GM21515 (cell line): ENCODE data around the gene ENAH.

Experiments
- ATAC-seq: cut with Tn5 transposase; IDR thresholded peaks from one replicate; pipeline ENCODE4 v1.9.1; 2021; ENCODE audit not compliant: unreplicated experiment

Gene ENAH

GRCh38 chr1:225610539-225610938, 42.4 kb downstream of the ENAH start:
- no peak for ATAC-seq

GRCh38 chr1:225608014-225608796, 44.7 kb downstream of the ENAH start:
- no peak for ATAC-seq

- no peak for ATAC-seq
Measured at GRCh38 chr1:225607355-225607754, 45.6 kb downstream of the ENAH start.

- ATAC-seq = no peak
Measured at GRCh38 chr1:225603538-225604354, 49.2 kb downstream of the ENAH start.

DNA sequence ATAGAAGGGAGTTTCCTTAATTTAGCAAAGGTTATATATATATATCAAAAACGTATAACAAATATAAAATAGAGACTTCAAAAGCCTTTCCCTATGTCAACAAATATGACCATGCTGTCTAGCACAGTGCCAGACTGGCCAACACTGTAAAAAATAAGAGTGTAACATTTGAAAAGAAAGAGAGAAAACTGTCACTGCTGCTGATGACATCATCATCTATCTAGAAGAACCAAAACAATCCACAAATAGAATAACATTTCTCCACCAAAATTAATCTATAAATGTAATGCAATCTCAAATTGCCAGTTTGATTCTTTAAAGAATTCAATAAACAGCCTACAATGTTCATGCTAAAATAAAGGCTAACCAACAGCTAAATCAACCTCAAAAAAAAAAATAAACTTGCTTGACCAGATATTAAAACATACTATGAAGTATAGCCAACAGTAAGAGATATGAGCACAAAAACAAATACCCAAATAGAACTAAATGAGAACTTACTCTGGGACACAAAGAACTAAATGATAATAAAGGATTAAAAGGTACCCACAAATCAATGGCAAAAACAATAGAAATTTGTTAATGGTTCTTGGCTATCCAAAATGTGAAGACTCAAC, 50.2 kb downstream of the ENAH start:
- no peak for ATAC-seq

DNA sequence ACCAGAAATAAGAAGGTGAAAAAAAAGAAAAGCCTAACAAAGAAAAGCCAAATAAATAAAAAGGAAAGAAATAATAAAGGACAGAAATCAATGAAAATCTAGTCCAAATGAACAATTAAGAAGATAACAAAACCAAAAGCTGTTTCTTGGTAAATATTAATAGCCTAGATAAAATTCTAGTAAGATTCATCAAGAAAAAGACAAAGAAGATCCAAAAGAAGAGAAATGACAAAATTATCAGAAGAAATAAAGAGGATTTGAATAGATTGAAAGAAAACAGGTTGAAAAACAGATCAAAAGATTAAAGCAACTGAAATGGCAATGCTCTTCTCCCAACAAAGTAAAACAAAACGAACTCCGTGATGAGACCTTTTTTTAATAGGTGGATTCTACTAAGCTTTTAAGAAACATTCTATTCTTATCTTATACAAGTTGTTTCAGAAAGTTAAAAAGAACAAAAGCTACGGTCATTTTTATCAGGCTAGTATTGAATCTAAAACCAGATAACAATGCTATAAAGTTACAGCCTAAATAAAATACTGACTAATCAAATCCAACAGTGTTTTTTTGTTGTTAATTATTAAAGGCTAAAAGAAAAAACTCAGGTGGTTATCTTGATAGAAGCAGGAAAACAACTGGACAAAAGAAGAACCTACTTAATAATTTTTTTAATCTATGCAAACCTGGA, 50.9 kb downstream of the ENAH start:
- ATAC-seq = no peak

GRCh38 chr1:225598847-225599246, 54.1 kb downstream of the ENAH start:
- no peak for ATAC-seq

DNA sequence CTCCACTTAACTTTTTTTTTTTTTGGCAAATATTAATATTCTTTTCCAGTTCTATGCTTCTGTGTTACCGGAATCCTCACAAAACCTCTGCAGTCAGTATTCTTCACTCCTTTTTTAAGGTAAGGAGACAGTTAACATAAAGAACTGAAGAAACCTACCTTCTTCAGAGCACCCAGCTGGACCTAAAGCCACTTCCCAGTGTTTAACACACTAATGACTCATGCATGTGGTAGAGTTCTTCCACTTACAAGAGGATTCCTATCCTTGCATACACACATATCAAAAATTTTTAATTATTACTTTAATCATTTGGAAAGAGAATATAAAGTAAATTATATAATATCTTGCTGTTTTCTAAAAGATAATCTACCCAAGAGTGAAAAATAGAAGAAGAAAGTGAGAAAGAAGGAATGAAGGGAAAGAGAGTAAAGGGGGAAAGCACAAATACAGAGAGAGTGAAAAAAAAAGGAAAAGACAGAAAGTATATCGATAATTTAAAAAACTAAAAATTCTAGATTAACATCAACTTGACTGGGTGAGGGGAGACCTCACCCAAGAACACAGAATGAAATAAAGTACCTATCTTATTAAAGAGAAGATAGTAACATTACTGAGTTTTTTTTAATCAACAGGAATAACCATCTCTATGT, 54.9 kb downstream of the ENAH start:
- no peak for ATAC-seq

- no peak for ATAC-seq
Measured at GRCh38 chr1:225596736-225597135, 56.2 kb downstream of the ENAH start.

- no peak for ATAC-seq
Measured at GRCh38 chr1:225595974-225596551, 56.9 kb downstream of the ENAH start.

GRCh38 chr1:225595452-225595851, 57.5 kb downstream of the ENAH start:
- no peak for ATAC-seq

DNA sequence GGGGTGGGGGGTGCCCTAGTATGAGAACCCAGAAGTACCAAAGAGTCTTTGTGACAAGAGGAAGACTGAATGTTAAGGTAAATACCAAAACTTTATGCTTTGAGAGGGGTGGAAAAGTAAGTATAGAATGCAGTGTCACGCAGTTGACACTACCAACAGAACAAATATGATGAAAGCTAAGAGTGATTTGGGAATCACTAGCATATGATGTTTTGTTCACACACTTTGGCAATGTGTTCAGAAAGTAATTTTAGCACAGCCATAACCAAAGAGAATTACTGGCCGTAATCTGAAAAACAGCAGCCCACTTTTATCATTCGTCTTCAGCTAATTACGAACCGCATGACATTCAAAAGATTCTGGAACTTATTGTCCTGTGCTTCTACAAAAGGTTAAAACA, 59.5 kb downstream of the ENAH start:
- no peak for ATAC-seq

GRCh38 chr1:225592362-225593025, 60.4 kb downstream of the ENAH start:
- ATAC-seq = no peak

GRCh38 chr1:225587310-225587709, 65.6 kb downstream of the ENAH start:
- ATAC-seq = no peak

- ATAC-seq = no peak
Measured at GRCh38 chr1:225581186-225581585, 71.7 kb downstream of the ENAH start.

DNA sequence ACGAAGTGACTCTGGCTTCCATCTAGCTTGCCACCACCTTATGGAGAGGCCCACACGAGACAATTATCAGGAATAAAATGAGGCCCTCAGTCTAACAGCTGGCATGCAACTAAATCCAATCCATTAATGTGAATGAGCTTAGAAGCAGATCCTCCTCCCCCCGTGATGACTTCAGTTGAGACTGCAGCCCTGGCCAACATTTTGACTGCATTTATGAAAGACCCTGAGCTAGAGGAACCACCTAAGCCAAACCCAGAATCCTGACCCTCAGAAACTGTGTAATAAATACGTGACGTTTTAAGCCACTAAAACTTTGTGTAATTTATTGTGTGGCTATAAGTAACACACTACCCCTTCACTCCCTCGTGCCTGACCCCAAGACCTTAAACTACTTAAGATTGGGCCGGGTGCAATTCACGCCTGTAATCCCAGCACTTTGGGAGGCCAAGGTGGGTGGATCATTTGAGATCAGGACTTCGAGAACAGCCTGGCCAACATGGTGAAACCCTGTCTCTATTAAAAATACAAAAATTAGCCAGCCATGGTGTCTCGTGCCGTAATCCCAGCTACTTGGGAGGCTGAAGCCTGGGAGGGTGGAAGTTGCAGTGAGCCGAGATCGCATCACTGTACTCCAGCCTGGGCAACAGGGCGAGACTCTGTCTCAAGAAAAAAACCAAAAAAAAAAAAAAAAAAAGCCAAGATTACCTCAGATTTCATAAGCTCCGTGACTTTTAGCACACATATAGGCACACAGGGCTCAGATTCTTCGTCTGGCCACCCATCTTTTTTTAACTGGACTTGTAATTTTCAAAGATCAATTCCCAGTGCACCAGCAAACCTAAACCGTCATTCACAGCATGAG, 72.5 kb downstream of the ENAH start:
- ATAC-seq = no peak

DNA sequence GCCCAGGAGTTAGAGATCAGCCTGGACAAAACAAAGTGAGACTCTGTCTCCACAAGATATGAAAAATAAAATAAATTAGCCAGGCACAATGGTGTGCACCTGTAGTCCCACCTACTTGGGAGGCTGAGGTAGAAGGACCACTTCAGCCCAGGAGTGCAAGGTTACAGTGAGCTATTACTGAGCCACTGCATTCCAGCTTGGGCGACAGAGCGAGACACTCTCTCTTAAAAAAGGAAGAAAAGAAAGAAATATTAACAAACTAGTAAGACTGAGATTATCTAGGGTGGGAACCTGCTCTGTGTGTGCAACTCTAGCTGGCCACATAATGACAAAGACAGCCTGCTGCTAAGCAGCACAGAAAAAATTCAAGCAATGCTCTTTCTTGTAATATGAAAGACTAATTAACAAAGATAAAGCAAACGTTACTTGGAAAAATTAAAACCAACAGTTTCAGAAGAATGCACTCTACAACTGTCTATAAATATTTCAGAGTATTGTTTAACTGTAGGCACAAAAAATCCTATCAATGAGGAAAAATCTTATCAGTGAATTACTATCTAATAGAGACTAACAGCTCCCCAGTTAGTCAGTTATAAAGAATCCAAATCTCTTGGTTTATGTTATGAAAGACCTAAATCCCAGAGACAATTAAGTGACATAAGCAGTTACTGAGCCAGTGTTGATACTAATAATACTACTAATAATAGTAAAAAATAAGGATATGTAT, 74.5 kb downstream of the ENAH start:
- ATAC-seq = no peak

GRCh38 chr1:225577241-225577640, 75.7 kb downstream of the ENAH start:
- ATAC-seq = no peak
